A549 (cell line): ENCODE results near the gene MAP3K19. TPM values are rescaled to one million over a fixed set of nuclear protein-coding genes. Genes with fewer than 3 reads are reported as not detected.

ENCODE experiments used
- ATAC-seq, 2 experiments: fragments of 200-7000 bp in 1 of 2; fragments of >200 bp in 1 of 2; cut with Nextera tagmentation in 1 of 2; cut with Tn5 transposase in 1 of 2; 3 replicates each; pipeline versions ENCODE4 v1.8.0 to v1.9.1; 2018 to 2020; ENCODE audit warnings: mild to moderate bottlenecking in 1 of 2, moderate library complexity in 1 of 2
- CTCF ChIA-PET: fragments of 300-600 bp; sonication (Branson Sonifier 250); formaldehyde crosslinking; extraction: SDS; loops from one replicate; lab custom pipeline; 2021; ENCODE audit warnings: antibody characterized with exemption, inconsistent platforms; lab: Yijun Ruan, JAX
- POLR2A ChIA-PET: fragments of 350-600 bp; formaldehyde crosslinking; extraction: SDS; loops from one replicate; lab custom pipeline; 2021; ENCODE audit warnings: antibody characterized with exemption, inconsistent platforms; lab: Yijun Ruan, JAX
- DNase-seq, 2 experiments: peaks; one replicate each; pipeline versions ENCODE4 v3.0.0 to v3.0.0-alpha.2; 2011 to 2016; ENCODE audit warnings: low read depth in 1 of 2, low spot score in 1 of 2
- FAIRE-seq: peaks from 2 replicates; lab custom pipeline; 2011; peaks lifted over from hg19 to GRCh38; lab: Jason Lieb, UNC
- H3K27ac ChIP-seq, 2 experiments: fragments of >200 bp; sonication (Bioruptor Twin); formaldehyde crosslinking; 3 replicates each; pipeline ENCODE4 v1.5.1; 2016 to 2017
- H3K4me1 ChIP-seq: fragments of >200 bp; sonication (Bioruptor Twin); formaldehyde crosslinking; 3 replicates; pipeline ENCODE4 v1.6.1; 2016
- H3K4me2 ChIP-seq: fragments of >200 bp; sonication (Bioruptor Twin); formaldehyde crosslinking; 3 replicates; pipeline ENCODE4 v1.6.1; 2016
- H3K4me3 ChIP-seq: fragments of >200 bp; sonication (Bioruptor Twin); formaldehyde crosslinking; 3 replicates; pipeline ENCODE4 v1.5.1; 2016
- H3K9me3 ChIP-seq: fragments of >200 bp; sonication (Bioruptor Twin); formaldehyde crosslinking; 3 replicates; pipeline ENCODE4 v1.6.1; 2016
- BHLHE40 ChIP-seq: IDR thresholded peaks from 2 replicates; pipeline ENCODE4 v1.6.1; 2012; ENCODE audit warnings: low read depth, low read length, inconsistent platforms
- CBX2 ChIP-seq: fragments of 200-600 bp; sonication (generic); IDR thresholded peaks from 2 replicates; pipeline ENCODE4 v1.6.1; 2016; ENCODE audit warnings: low read depth, mild to moderate bottlenecking, borderline replicate concordance
- CBX8 ChIP-seq: fragments of 200-600 bp; sonication (generic); IDR thresholded peaks from 2 replicates; pipeline ENCODE4 v1.6.1; 2016
- CHD2 ChIP-seq: fragments of 150-350 bp; IDR thresholded peaks from 2 replicates; pipeline ENCODE4 v1.6.1; 2014; ENCODE audit warnings: low read length; ENCODE audit not compliant: partially characterized antibody
- E2F6 ChIP-seq: IDR thresholded peaks from 2 replicates; pipeline ENCODE4 v1.6.1; 2012; ENCODE audit warnings: low read depth, borderline replicate concordance
- EHF ChIP-seq: fragments of 250-450 bp; sonication (Bioruptor Pico); IDR thresholded peaks from 2 replicates; pipeline ENCODE4 v1.5.0; 2020; ENCODE audit warnings: mild to moderate bottlenecking
- ESRRA ChIP-seq: fragments of 150-350 bp; IDR thresholded peaks from 2 replicates; pipeline ENCODE4 v1.6.1; 2014; ENCODE audit warnings: mild to moderate bottlenecking, low read length, borderline replicate concordance
- FOSB ChIP-seq: fragments of 250-450 bp; sonication (Bioruptor Pico); IDR thresholded peaks from 2 replicates; pipeline ENCODE4 v1.5.0; 2020; ENCODE audit warnings: mild to moderate bottlenecking, moderate library complexity
- HDAC2 ChIP-seq: fragments of 200-600 bp; sonication (generic); IDR thresholded peaks from 2 replicates; pipeline ENCODE4 v1.6.1; 2016
- HOXB13 ChIP-seq: fragments of 250-450 bp; sonication (Bioruptor Pico); IDR thresholded peaks from 2 replicates; pipeline ENCODE4 v1.5.0; 2020; ENCODE audit warnings: low read depth, mild to moderate bottlenecking, moderate library complexity
- HOXB5 ChIP-seq: fragments of 250-450 bp; sonication (Bioruptor Pico); IDR thresholded peaks from 2 replicates; pipeline ENCODE4 v1.5.0; 2020; ENCODE audit warnings: mild to moderate bottlenecking, moderate library complexity
- MAX ChIP-seq: IDR thresholded peaks from 2 replicates; pipeline ENCODE4 v1.6.1; 2012
- MAZ ChIP-seq: fragments of 150-350 bp; IDR thresholded peaks from 2 replicates; pipeline ENCODE4 v1.6.1; 2014; ENCODE audit warnings: antibody characterized with exemption, low read depth, low read length, borderline replicate concordance
- NFE2L2 ChIP-seq: fragments of 150-350 bp; conservative IDR thresholded peaks from 2 replicates; pipeline ENCODE4 v1.6.1; 2014; ENCODE audit warnings: low read length
- RAD21 ChIP-seq, 2 experiments: fragments of >200 bp in 1 of 2; sonication (Bioruptor Twin) in 1 of 2; formaldehyde crosslinking in 1 of 2; IDR thresholded peaks in 1 of 2; conservative IDR thresholded peaks in 1 of 2; 2 replicates in 1 of 2; 3 replicates in 1 of 2; pipeline ENCODE4 v1.6.1; 2012 to 2018; ENCODE audit warnings: inconsistent platforms in 1 of 2
- RFX5 ChIP-seq: fragments of 450-650 bp; IDR thresholded peaks from 2 replicates; pipeline ENCODE4 v1.7.1; 2014; ENCODE audit warnings: antibody characterized with exemption, mild to moderate bottlenecking, moderate library complexity
- TFCP2L1 ChIP-seq: fragments of 250-450 bp; sonication (Bioruptor Pico); IDR thresholded peaks from 2 replicates; pipeline ENCODE4 v1.5.0; 2021; ENCODE audit warnings: mild to moderate bottlenecking
- WGBS: methylation state at CpG from one replicate; pipeline ENCODE4 v1.1.6; 2017; ENCODE audit errors: missing lambda C conversion rate; 5-methylcytosine and 5-hydroxymethylcytosine counted together
- polyA plus RNA-seq, 4 experiments: library from polyadenylated mRNA; depleted of rRNA in 3 of 4; stranded (reverse); fragments of >200 nt; fragmentation: RNase III in 1 of 4; extraction: RNeasy Plus Mini Kit Qiagen cat#74134 plus additional on column Dnase treatment in 1 of 4; gene quantifications; 2 replicates in 3 of 4; 3 replicates in 1 of 4; pipeline ENCODE4 v1.2.3, GENCODE V29; 2011 to 2017
- TF ChIP-seq, protein P1 (sequence below): fragments of >200 bp; sonication (Bioruptor Twin); formaldehyde crosslinking; IDR thresholded peaks from 3 replicates; pipeline ENCODE4 v1.5.1; 2016

MAP3K19 gene
- polyA plus RNA-seq, 2 of the 4 experiments (the other 2 are of a cell fraction) = not detected

DNA sequence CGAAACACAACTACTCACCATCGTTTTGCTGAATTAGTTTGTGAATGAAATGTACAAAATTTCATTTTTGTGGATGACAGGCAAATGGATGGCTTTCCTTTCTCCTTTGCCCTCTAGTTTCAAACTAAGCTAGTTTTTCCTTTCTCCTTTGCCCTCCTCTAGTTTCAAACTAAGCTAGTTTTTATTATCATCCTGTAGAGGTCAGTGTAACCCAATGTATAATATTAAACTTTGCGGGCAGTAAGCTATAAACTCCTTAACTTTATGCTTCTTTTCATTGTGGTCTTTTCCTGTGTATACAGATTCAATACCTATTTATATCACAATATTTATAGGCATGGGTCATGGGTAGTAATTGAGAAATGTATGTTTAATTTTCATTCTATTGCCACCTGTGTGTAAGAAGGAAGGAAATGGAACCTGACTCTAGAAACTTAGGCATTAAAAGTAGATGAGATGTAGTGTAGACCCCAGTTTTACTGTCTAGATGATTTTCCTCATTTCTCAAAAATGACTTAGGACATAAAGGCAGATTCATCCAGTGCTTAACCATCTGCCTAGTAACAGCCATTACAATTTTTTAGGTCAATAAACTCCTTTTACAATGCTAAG, 58.1 kb downstream of the MAP3K19 start (continued):
- TF ChIP-seq, protein P1, sequence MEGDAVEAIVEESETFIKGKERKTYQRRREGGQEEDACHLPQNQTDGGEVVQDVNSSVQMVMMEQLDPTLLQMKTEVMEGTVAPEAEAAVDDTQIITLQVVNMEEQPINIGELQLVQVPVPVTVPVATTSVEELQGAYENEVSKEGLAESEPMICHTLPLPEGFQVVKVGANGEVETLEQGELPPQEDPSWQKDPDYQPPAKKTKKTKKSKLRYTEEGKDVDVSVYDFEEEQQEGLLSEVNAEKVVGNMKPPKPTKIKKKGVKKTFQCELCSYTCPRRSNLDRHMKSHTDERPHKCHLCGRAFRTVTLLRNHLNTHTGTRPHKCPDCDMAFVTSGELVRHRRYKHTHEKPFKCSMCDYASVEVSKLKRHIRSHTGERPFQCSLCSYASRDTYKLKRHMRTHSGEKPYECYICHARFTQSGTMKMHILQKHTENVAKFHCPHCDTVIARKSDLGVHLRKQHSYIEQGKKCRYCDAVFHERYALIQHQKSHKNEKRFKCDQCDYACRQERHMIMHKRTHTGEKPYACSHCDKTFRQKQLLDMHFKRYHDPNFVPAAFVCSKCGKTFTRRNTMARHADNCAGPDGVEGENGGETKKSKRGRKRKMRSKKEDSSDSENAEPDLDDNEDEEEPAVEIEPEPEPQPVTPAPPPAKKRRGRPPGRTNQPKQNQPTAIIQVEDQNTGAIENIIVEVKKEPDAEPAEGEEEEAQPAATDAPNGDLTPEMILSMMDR = peak; percentile 70
- TF ChIP-seq FOSB (CRISPR knock-in tag) = no peak
- no peak for TF ChIP-seq HOXB13
- no peak for TF ChIP-seq BHLHE40
- peak; percentile 67 to 70 for TF ChIP-seq RAD21 (conservative IDR thresholded peaks at IDR 0.05 in 1 of 2, IDR thresholded peaks at IDR 0.05 in 1 of 2)

DNA sequence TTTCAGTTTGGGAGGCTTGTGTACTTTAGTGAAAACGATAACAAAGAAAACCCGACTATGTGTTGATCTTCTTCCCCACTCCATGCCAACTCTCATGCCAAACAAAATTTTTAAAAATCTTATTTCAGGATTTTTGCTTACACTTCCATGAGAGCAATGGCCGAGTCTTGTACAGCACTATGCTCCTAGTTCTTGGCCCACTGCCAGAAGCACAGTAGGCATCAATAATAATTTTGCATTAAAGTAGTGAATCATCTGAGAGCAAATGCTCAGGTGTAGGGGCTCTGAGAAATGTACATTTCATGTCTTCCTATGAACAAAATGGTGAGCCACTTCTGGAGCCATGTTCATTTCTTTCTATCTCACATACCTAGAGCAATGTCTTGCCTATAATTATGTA, 62.2 kb downstream of the MAP3K19 start:
- Histone ChIP-seq H3K27ac (no peak overlapping the region), H3K4me2 (no peak overlapping the region), H3K4me1 (no peaks in the 10 kb centered on the region), H3K4me3 (no peak overlapping the region), H3K9me3 (no peaks in the 10 kb centered on the region)
- ChIA-PET POLR2A (no interaction called here), CTCF (interaction anchor here (1.0 to 1.3 kb wide), 2 partner anchors 19 kb away, joined by 3 to 7 read pairs; no protein-coding TSS in a partner anchor)
- DNase-seq (no peak), FAIRE-seq (no peak), ATAC-seq (no peak)
- TF ChIP-seq CBX2 (no peak), NFE2L2 (no peak), TFCP2L1 (CRISPR knock-in tag) (no peak), BHLHE40 (no peak)
- 30% methylated on average over 3 of the region's 3 CpGs for WGBS

- TF ChIP-seq BHLHE40 (no peak), HOXB5 (CRISPR knock-in tag) (no peak), HDAC2 (no peak)
- H3K4me3 ChIP-seq = no peak overlapping the region
- POLR2A ChIA-PET = no interaction called here
- 31% methylated on average over 1 of the region's 1 CpG for WGBS
- CTCF ChIA-PET = interaction anchor here (1.0 kb wide), 1 partner anchor 24 kb away, joined by 3 read pairs; no protein-coding TSS in a partner anchor
- DNase-seq = no peak
- no peak for ATAC-seq
- no peak for FAIRE-seq
- no peak overlapping the region for H3K4me2 ChIP-seq
- no peak overlapping the region for H3K27ac ChIP-seq
- no peaks in the 10 kb centered on the region for H3K9me3 ChIP-seq
- H3K4me1 ChIP-seq = no peaks in the 10 kb centered on the region
Observed at GRCh38 chr2:134982603-134983002, 64.6 kb downstream of the MAP3K19 start.

GRCh38 chr2:134980639-134981038, 66.6 kb downstream of the MAP3K19 start:
- FAIRE-seq (no peak), DNase-seq (no peak), ATAC-seq (no peak)
- Histone ChIP-seq H3K9me3 (no peaks in the 10 kb centered on the region), H3K4me1 (no peaks in the 10 kb centered on the region), H3K27ac (no peak overlapping the region), H3K4me2 (no peak overlapping the region), H3K4me3 (no peak overlapping the region)
- no peak for TF ChIP-seq E2F6
- no peak for TF ChIP-seq CHD2
- no peak for TF ChIP-seq MAZ
- TF ChIP-seq EHF = no peak
- TF ChIP-seq ESRRA = no peak
- TF ChIP-seq MAX = no peak
- no peak for TF ChIP-seq CBX8
- TF ChIP-seq RFX5 = no peak
- ChIA-PET CTCF (interaction anchor here (1.0 kb wide), 1 partner anchor 24 kb away, joined by 3 read pairs; no protein-coding TSS in a partner anchor), POLR2A (no interaction called here)
- WGBS = 74% methylated on average over 7 of the region's 7 CpGs
